Adrenal gland (tissue), 12 donors: ENCODE results near the gene TMEM161A. TPM values are rescaled to one million over a fixed set of nuclear protein-coding genes. Genes with fewer than 3 reads are reported as not detected.
A peak's percentile ranks its signal among the peaks of the same experiment; 100 is the strongest.

ENCODE experiments used
- DNase-seq, 7 donors: peaks; one replicate each; pipeline ENCODE4 v3.0.0-alpha.2; 2019 to 2020
- H3K27ac ChIP-seq, 5 donors: fragments of 200-600 bp; sonication (generic) in 4 of 5; 1 replicate in 3 of 5; 2 replicates in 2 of 5; pipeline versions ENCODE4 v1.5.1 to v1.8.0; 2016 to 2020; ENCODE audit warnings: mild to moderate bottlenecking in 1 of 5
- H3K27me3 ChIP-seq: fragments of 200-600 bp; 2 replicates; pipeline ENCODE4 v1.8.0; 2021
- H3K36me3 ChIP-seq, 2 donors: fragments of 200-600 bp; replicated peaks in 1 of 2; 1 replicate in 1 of 2; 2 replicates in 1 of 2; pipeline versions ENCODE4 v1.5.1 to v1.8.0; 2018 to 2022
- H3K4me1 ChIP-seq, 2 donors: fragments of 200-600 bp; replicated peaks in 1 of 2; 1 replicate in 1 of 2; 2 replicates in 1 of 2; pipeline versions ENCODE4 v1.5.1 to v1.8.0; 2018 to 2021
- H3K4me3 ChIP-seq, 4 donors: fragments of 200-600 bp; sonication (generic) in 3 of 4; one replicate each; pipeline ENCODE4 v1.5.1; 2016 to 2018
- H3K9me3 ChIP-seq, 3 donors: fragments of 200-600 bp; sonication (generic) in 1 of 3; replicated peaks in 1 of 3; 1 replicate in 2 of 3; 2 replicates in 1 of 3; pipeline versions ENCODE4 v1.5.1 to v1.8.0; 2016 to 2021
- CTCF ChIP-seq, 6 experiments: fragments of 450-650 bp in 4 of 6; fragments of 200-600 bp in 2 of 6; sonication (generic) in 1 of 6; IDR thresholded peaks; 1 replicate in 5 of 6; 2 replicates in 1 of 6; pipeline versions ENCODE4 v1.5.1 to v1.8.0; 2016 to 2021; ENCODE audit warnings: antibody characterized with exemption in 6 of 6, mild to moderate bottlenecking in 2 of 6, moderate library complexity in 1 of 6
- POLR2A ChIP-seq, 2 donors: fragments of 450-650 bp; IDR thresholded peaks; one replicate each; pipeline ENCODE4 v1.6.1; 2017; ENCODE audit warnings: antibody characterized with exemption in 2 of 2, mild to moderate bottlenecking in 2 of 2, moderate library complexity in 1 of 2
- WGBS, 4 donors: extraction: QIAGEN DNeasy Blood & Tissue Kit in 2 of 4; methylation state at CpG; one replicate each; pipeline versions ENCODE4 v1.1.5 to v1.1.7; 2013 to 2017; 5-methylcytosine and 5-hydroxymethylcytosine counted together
- intact Hi-C, 2 donors: fragments of 100-400 bp; cut with DNase I; formaldehyde crosslinking; loops; one replicate each; pipeline versions ENCODE4 v1.14.1 to v1.15.0; 2022 to 2023
- polyA plus RNA-seq, 3 donors: library from polyadenylated mRNA; stranded (reverse); fragments of 200-250 nt in 2 of 3; fragments of 350-450 nt in 1 of 3; fragmentation: Illumina TruSeq in 1 of 3; extraction: RNeasy Lipid Tissue Mini Kit (QIAGEN cat#74804) in 1 of 3; gene quantifications; one replicate each; pipeline ENCODE4 v1.2.3, GENCODE V29; 2013 to 2014
- total RNA-seq, 9 donors: library from RNA; depleted of rRNA in 4 of 9; stranded (reverse); fragments of >200 nt in 4 of 9; fragments of 120-200 nt in 1 of 9; fragmentation: NEBNext Ultra II Directional in 1 of 9; extraction: Animal tissue kit (Norgen Biotek cat#: 25700) in 1 of 9; gene quantifications; one replicate each; pipeline versions ENCODE4 v1.1.0 to v1.2.4, GENCODE V29; 2013 to 2023
- donor health status: healthy with polysubstance abuse.
- donor health status: Bipolar disorder and iron deficiency.
- donor health status: DM: yes; HTN: yes; CAD: no.
- donor health status: DM: no; HTN: no; CAD: no.
- donor health status: DM: no; HTN: no; CAD: no.
- donor health status: DM: yes; HTN: yes; CAD: no.

The TMEM161A gene
- total and polyA plus RNA-seq, 12 donors, result 5.5 to 83.8 (median 41.1) TPM

- no peak overlapping the region for H3K4me3 ChIP-seq
- peaks cover 6 to 9% of the 10 kb centered on the region in 2 donors for H3K4me1 ChIP-seq
- 23 to 36% (median 25%) methylated on average over 9 to 21 of the region's 21 CpGs for WGBS, 4 donors
- peaks cover 0 to 8% (median 0%) of the 10 kb centered on the region in 3 donors for H3K9me3 ChIP-seq
- no peak overlapping the region for H3K27ac ChIP-seq
- no peaks in the 10 kb centered on the region for H3K36me3 ChIP-seq
- no peaks in the 10 kb centered on the region for H3K27me3 ChIP-seq
- intact Hi-C loops, result loop anchor here in 1 of 2 donors (5.0 kb wide), 1 partner anchor 77 kb away; no protein-coding TSS in a partner anchor
- peak in 4 of 7 donors; percentile 13 to 66 (median 42) for DNase-seq
- TF ChIP-seq CTCF (IDR thresholded peaks at IDR 0.05) (no peak), POLR2A (IDR thresholded peaks at IDR 0.05) (no peak)
These were observed 3.6 kb downstream of the TMEM161A start for GRCh38 chr19:19134687-19135158.

DNA sequence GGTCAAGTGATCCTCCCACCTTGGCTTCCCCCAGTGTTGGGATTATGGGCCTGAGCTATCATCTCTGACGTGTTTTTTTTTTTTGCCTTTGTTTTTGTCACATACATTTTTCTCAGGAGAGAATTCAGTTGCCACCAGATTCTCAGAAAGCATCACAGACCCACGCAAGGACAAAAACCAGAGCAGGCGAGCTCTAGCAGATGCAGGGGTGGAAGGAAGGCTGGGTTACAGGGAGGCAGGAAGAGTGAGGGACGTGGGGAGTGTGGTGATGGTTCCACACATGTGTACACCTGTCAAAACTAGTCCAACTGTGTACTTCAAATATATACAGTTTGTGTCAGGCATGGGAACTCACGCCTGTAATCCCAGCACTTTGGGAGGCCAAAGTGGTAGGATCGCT lies 4.3 kb downstream of the TMEM161A start:
- WGBS, 4 donors, result 86 to 94% (median 90%) methylated on average over 6 of the region's 6 CpGs
- intact Hi-C loops, result no loop called here

GRCh38 chr19:19132912-19133311 lies 5.4 kb downstream of the TMEM161A start:
- Histone ChIP-seq H3K4me1 (peaks cover 6 to 9% of the 10 kb centered on the region in 2 donors), H3K4me3 (no peak overlapping the region), H3K36me3 (no peaks in the 10 kb centered on the region), H3K27me3 (no peaks in the 10 kb centered on the region), H3K9me3 (peaks cover 0 to 8% (median 0%) of the 10 kb centered on the region in 3 donors), H3K27ac (no peak overlapping the region)
- no peak for TF ChIP-seq CTCF (IDR thresholded peaks at IDR 0.05)
- TF ChIP-seq POLR2A (IDR thresholded peaks at IDR 0.05), result no peak
- 82 to 98% (median 95%) methylated on average over 5 to 12 of the region's 12 CpGs for WGBS, 4 donors
- intact Hi-C loops, result no loop called here
- DNase-seq, result no peak

More for the DNA sequence above, 4.3 kb downstream of the TMEM161A start:
- H3K27me3 ChIP-seq, result no peaks in the 10 kb centered on the region
- no peak overlapping the region for H3K27ac ChIP-seq
- H3K36me3 ChIP-seq, result no peaks in the 10 kb centered on the region
- no peak overlapping the region for H3K4me3 ChIP-seq
- peaks cover 0 to 8% (median 0%) of the 10 kb centered on the region in 3 donors for H3K9me3 ChIP-seq
- TF ChIP-seq POLR2A (IDR thresholded peaks at IDR 0.05) (no peak), CTCF (IDR thresholded peaks at IDR 0.05) (no peak)
- no peak for DNase-seq
- peaks cover 6 to 9% of the 10 kb centered on the region in 2 donors for H3K4me1 ChIP-seq

DNA sequence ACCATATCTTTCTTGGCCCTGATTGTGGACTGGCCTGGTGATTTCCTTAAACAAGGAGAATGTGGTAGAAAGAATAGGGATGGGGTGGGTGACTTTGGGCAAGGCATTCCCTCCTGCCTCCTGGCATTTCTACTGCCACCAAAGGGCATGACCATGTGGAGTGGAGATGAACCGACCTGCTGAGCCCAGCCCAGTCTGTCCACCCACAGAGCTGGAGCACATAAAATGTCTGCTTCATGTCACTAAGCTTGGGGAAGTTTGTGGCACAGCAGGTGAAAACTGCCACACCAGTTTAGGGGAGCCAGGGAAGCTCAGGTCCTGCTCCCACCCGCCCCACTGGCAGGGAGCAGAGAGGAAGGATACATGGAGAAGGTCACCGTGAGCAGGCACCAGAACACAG lies 6.3 kb downstream of the TMEM161A start:
- Histone ChIP-seq H3K36me3 (no peaks in the 10 kb centered on the region), H3K9me3 (peaks cover 0 to 8% (median 0%) of the 10 kb centered on the region in 3 donors), H3K4me3 (no peak overlapping the region), H3K27ac (no peak overlapping the region), H3K4me1 (no peaks in the 10 kb centered on the region), H3K27me3 (no peaks in the 10 kb centered on the region)
- intact Hi-C loops, result no loop called here
- no peak for TF ChIP-seq POLR2A (IDR thresholded peaks at IDR 0.05)
- no peak for TF ChIP-seq CTCF (IDR thresholded peaks at IDR 0.05)
- no peak for DNase-seq
- WGBS, 4 donors, result 82 to 97% (median 91%) methylated on average over 2 to 3 of the region's 3 CpGs
